Neutrophil (primary cell): ENCODE measurements around the gene MGAT5B.

Experiments used
- H3K27ac ChIP-seq: fragments of 200-600 bp; sonication (generic); 2 replicates; pipeline ENCODE4 v1.5.1; 2016; ENCODE audit warnings: mild to moderate bottlenecking, moderate library complexity
- H3K27me3 ChIP-seq: fragments of 200-600 bp; sonication (generic); 2 replicates; pipeline ENCODE4 v1.6.0; 2016; ENCODE audit warnings: mild to moderate bottlenecking
- H3K36me3 ChIP-seq: fragments of 200-600 bp; sonication (generic); 2 replicates; pipeline ENCODE4 v1.5.1; 2017
- H3K4me1 ChIP-seq, 2 experiments: fragments of 200-600 bp in 1 of 2; sonication (generic) in 1 of 2; 1 replicate in 1 of 2; 2 replicates in 1 of 2; pipeline versions ENCODE4 v1.5.1 to v1.6.1; 2013 to 2016; ENCODE audit warnings: low read depth in 1 of 2, low read length in 1 of 2, mild to moderate bottlenecking in 1 of 2, moderate library complexity in 1 of 2; ENCODE audit not compliant: control insufficient read depth in 1 of 2, insufficient read depth in 1 of 2
- H3K4me3 ChIP-seq, 2 experiments: fragments of 200-600 bp in 1 of 2; sonication (generic) in 1 of 2; 1 replicate in 1 of 2; 2 replicates in 1 of 2; pipeline ENCODE4 v1.5.1; 2013 to 2016; ENCODE audit warnings: low read depth in 1 of 2, low read length in 1 of 2, mild to moderate bottlenecking in 1 of 2, moderate library complexity in 1 of 2
- H3K9me3 ChIP-seq: fragments of 200-600 bp; sonication (generic); 2 replicates; pipeline ENCODE4 v1.5.1; 2016
- TF ChIP-seq, protein P1 (sequence below): fragments of 200-600 bp; sonication (generic); IDR thresholded peaks from 2 replicates; pipeline ENCODE4 v1.5.1; 2016; ENCODE audit warnings: antibody characterized with exemption

Gene MGAT5B

DNA sequence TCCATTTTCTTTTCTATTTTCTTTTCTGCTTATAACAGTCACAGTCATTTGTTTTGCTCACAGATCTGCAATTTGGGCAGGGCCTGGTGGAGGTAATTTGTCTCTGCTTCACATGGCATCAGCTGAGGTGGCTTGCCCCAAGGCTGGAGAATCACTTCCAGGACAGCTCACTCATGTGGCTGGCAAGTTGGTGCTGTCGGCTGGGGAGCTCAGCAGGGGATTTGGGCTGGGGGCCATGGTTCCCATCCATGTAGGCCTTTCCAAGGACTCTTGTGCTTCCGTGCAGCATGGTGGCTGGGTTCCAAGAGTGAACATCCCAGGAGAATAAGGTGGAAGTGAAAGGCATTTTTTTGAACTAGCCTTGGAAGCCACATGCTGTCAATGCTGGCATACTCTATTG, 85.7 kb downstream of the MGAT5B start:
- H3K4me1 ChIP-seq = no peaks in the 10 kb centered on the region
- H3K9me3 ChIP-seq = no peaks in the 10 kb centered on the region
- H3K27me3 ChIP-seq = peaks cover 27% of the 10 kb centered on the region
- no peak overlapping the region for H3K27ac ChIP-seq
- no peak overlapping the region for H3K4me3 ChIP-seq
- no peaks in the 10 kb centered on the region for H3K36me3 ChIP-seq
- TF ChIP-seq, protein P1, sequence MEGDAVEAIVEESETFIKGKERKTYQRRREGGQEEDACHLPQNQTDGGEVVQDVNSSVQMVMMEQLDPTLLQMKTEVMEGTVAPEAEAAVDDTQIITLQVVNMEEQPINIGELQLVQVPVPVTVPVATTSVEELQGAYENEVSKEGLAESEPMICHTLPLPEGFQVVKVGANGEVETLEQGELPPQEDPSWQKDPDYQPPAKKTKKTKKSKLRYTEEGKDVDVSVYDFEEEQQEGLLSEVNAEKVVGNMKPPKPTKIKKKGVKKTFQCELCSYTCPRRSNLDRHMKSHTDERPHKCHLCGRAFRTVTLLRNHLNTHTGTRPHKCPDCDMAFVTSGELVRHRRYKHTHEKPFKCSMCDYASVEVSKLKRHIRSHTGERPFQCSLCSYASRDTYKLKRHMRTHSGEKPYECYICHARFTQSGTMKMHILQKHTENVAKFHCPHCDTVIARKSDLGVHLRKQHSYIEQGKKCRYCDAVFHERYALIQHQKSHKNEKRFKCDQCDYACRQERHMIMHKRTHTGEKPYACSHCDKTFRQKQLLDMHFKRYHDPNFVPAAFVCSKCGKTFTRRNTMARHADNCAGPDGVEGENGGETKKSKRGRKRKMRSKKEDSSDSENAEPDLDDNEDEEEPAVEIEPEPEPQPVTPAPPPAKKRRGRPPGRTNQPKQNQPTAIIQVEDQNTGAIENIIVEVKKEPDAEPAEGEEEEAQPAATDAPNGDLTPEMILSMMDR = no peak

- TF ChIP-seq, protein P1 = no peak
- H3K36me3 ChIP-seq = no peaks in the 10 kb centered on the region
- H3K9me3 ChIP-seq = no peaks in the 10 kb centered on the region
- no peak overlapping the region for H3K4me3 ChIP-seq
- H3K4me1 ChIP-seq = no peaks in the 10 kb centered on the region
- no peak overlapping the region for H3K27ac ChIP-seq
- H3K27me3 ChIP-seq = peaks cover 27% of the 10 kb centered on the region
These were observed 87.0 kb downstream of the MGAT5B start for GRCh38 chr17:76955191-76955590.

DNA sequence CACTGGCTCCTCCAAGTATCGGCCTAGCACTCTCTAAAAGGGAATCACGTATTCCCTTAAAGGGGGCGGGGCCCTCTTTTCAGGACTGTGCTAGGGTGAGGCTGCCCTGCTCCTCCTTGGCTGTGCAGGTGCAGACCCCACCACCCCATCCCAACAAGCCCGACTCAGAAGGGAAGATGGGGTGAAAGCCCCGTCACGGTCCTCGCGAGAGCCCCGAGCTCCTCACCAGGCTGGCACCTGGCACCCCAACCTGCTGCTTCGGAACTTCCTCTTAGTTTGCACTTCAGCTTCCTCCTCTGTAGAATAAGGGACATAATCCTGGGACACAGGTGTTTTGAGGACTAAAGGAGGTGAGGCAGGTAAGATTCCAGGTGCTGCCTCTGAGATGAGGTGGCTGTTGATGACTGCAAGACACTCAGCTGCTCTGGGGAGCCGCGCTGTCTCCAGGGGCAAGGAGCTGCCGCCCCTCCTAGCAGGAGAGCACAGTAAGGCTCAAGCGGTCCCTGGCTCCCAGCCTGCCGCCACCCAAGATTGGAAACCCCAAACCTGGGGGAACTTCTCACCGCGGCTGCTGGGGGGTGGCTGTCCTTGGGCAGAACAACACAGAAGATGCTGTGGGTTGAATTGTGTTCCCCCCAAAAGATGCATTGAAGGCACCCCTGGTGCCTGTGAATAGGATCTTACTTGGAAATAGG, 88.8 kb downstream of the MGAT5B start:
- Histone ChIP-seq H3K4me3 (no peak overlapping the region), H3K27ac (no peak overlapping the region)
- TF ChIP-seq, protein P1 = no peak

DNA sequence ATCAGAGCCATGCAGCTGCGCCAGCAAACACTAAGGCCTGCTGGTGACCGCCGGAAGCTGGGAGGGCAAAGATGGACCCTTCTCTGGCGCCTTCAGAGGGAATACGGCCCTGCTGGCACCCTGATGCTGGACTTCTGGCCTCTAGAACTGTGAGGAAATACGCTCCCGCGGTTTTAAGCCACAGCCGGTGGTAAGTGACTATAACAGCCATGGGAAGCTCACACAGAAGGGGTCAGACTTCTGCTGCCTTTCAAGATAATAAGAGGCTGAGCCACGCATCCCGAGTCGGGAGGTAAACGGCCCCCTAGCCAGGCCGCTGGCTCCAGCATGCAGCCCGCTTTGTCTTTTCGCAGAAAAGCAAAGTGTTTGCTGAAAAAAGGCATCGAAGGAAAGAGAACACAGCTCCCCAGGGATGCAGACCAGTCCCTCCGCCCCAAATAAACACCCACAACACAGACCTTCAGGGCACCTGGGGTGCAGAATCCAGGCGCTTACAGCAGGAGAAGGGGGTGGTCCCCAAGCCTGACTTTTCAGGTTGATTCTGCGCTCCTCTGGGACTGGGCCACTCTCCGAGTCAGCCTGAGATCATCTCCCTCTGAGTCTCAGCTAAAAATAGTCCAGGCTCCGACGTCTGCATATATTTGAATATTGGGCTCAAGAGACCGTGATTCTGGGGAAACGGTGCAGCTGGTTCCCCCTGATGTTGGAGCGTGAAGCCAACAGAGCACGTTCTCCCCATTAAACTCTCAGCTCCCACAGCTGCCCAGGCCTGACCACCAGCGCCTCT, 89.7 kb downstream of the MGAT5B start:
- no peaks in the 10 kb centered on the region for H3K9me3 ChIP-seq
- no peak overlapping the region for H3K27ac ChIP-seq
- H3K36me3 ChIP-seq = no peaks in the 10 kb centered on the region
- no peaks in the 10 kb centered on the region for H3K4me1 ChIP-seq
- H3K27me3 ChIP-seq = peaks cover 27% of the 10 kb centered on the region
- TF ChIP-seq, protein P1 = no peak
- H3K4me3 ChIP-seq = no peak overlapping the region

More for the DNA sequence above, 88.8 kb downstream of the MGAT5B start:
- Histone ChIP-seq H3K36me3 (no peaks in the 10 kb centered on the region), H3K4me1 (no peaks in the 10 kb centered on the region), H3K27me3 (peaks cover 27% of the 10 kb centered on the region), H3K9me3 (no peaks in the 10 kb centered on the region)

DNA sequence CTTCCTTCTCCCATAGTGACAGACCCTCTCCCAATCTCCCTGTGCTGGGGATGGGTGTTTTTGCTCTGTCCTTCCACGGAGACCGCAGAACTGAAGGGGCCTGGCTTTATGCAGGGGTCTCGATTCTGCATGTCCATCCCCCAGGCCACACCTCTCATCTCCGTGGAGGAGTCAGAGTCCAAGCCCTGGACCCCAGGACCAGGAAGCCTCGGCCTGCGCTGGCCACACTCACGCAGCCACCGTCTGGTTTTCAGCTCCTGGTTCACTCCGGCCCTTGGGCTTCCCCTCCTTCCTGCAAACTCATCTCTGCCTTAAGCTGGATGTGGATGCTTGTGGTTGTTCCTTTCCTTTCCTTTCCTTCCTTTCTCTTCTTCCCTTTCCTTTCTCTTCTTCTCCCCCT, 90.8 kb downstream of the MGAT5B start:
- TF ChIP-seq, protein P1 = no peak
- H3K27ac ChIP-seq = no peak overlapping the region
- no peaks in the 10 kb centered on the region for H3K36me3 ChIP-seq
- no peaks in the 10 kb centered on the region for H3K9me3 ChIP-seq
- H3K27me3 ChIP-seq = peaks cover 27% of the 10 kb centered on the region
- no peak overlapping the region for H3K4me3 ChIP-seq
- H3K4me1 ChIP-seq = no peaks in the 10 kb centered on the region
